Measurements from ENCODE around the gene ATL1.

- no peak for TF ChIP-seq NFATC3 (CRISPR knock-in tag; IDR thresholded peaks at IDR 0.05)
- no peak for TF ChIP-seq RXRA (CRISPR knock-in tag; IDR thresholded peaks at IDR 0.05)
- TF ChIP-seq HNRNPH1 (optimal IDR thresholded peaks at IDR 0.05; ENCODE audit: low read depth, low read length) = no peak
- TF ChIP-seq ZBTB38 (CRISPR knock-in tag; IDR thresholded peaks at IDR 0.05) = no peak
- no peak for TF ChIP-seq SMAD3 (CRISPR knock-in tag; IDR thresholded peaks at IDR 0.05)
- no peak for TF ChIP-seq XBP1 (CRISPR knock-in tag; IDR thresholded peaks at IDR 0.05)
- TF ChIP-seq, protein P1, sequence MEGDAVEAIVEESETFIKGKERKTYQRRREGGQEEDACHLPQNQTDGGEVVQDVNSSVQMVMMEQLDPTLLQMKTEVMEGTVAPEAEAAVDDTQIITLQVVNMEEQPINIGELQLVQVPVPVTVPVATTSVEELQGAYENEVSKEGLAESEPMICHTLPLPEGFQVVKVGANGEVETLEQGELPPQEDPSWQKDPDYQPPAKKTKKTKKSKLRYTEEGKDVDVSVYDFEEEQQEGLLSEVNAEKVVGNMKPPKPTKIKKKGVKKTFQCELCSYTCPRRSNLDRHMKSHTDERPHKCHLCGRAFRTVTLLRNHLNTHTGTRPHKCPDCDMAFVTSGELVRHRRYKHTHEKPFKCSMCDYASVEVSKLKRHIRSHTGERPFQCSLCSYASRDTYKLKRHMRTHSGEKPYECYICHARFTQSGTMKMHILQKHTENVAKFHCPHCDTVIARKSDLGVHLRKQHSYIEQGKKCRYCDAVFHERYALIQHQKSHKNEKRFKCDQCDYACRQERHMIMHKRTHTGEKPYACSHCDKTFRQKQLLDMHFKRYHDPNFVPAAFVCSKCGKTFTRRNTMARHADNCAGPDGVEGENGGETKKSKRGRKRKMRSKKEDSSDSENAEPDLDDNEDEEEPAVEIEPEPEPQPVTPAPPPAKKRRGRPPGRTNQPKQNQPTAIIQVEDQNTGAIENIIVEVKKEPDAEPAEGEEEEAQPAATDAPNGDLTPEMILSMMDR (CRISPR knock-in tag; IDR thresholded peaks at IDR 0.05) = no peak
- TF ChIP-seq ZNF407 (CRISPR knock-in tag; IDR thresholded peaks at IDR 0.05; ENCODE audit: not compliant biosample characterization) = no peak
- TF ChIP-seq GATAD2A (CRISPR knock-in tag; IDR thresholded peaks at IDR 0.05) = no peak
- TF ChIP-seq MLXIP (CRISPR knock-in tag; IDR thresholded peaks at IDR 0.05; ENCODE audit: borderline replicate concordance) = no peak
- TF ChIP-seq HMG20B (CRISPR knock-in tag; conservative IDR thresholded peaks at IDR 0.05) = no peak
These were observed 87.8 kb downstream of the ATL1 start for GRCh38 chr14:50647753-50648152.

Measured in HepG2 (cell line).